K562 (cell line): Measurements from ENCODE around the gene ENTPD3. TPM values are rescaled to one million over a fixed set of nuclear protein-coding genes. Genes with fewer than 3 reads are reported as not detected.

Experiments
- KHSRP ChIP-seq: fragments of 450-650 bp; IDR thresholded peaks from 2 replicates; pipeline ENCODE4 v1.6.1; 2017
- REST ChIP-seq, 2 experiments: fragments of 450-650 bp; formaldehyde crosslinking in 1 of 2; IDR thresholded peaks; 2 replicates each; pipeline versions ENCODE4 v1.4.0 to v1.6.1; 2014 to 2020; ENCODE audit warnings: mild to moderate bottlenecking in 2 of 2, borderline replicate concordance in 1 of 2, low read depth in 1 of 2
- TAF9B ChIP-seq: fragments of 450-650 bp; IDR thresholded peaks from 2 replicates; pipeline ENCODE4 v1.6.1; 2018; ENCODE audit warnings: mild to moderate bottlenecking; ENCODE audit not compliant: partially characterized antibody
- TEAD1 ChIP-seq, 2 experiments: fragments of 450-650 bp in 1 of 2; sonication (generic) in 1 of 2; formaldehyde crosslinking; IDR thresholded peaks; 2 replicates each; pipeline versions ENCODE4 v1.4.0 to v1.8.0; 2020 to 2022; ENCODE audit warnings: mild to moderate bottlenecking in 2 of 2, missing genetic modification reagents in 1 of 2
- ZKSCAN8 ChIP-seq: fragments of 200-800 bp; sonication (Bioruptor generic); IDR thresholded peaks from 2 replicates; pipeline ENCODE4 v1.6.1; 2016; ENCODE audit warnings: missing genetic modification characterization, missing compliant biosample characterization
- polyA plus RNA-seq, 8 experiments: library from polyadenylated mRNA; depleted of rRNA in 4 of 8; stranded (reverse) in 5 of 8; unstranded in 3 of 8; fragments of >200 nt; fragmentation: Nextera tagmentation in 2 of 8; fragmentation: Illumina TruSeq in 1 of 8; extraction: Ambion mirVana in 2 of 8; extraction: Trizol in 1 of 8; gene quantifications; 2 replicates each; pipeline versions ENCODE4 v1.2.1 to v1.2.3, GENCODE V29; 2011 to 2014; ENCODE audit warnings: inconsistent platforms in 1 of 8, missing spikeins in 1 of 8
- total RNA-seq, 7 experiments: library from RNA; depleted of rRNA in 6 of 7; stranded (reverse); fragments of >200 nt in 6 of 7; fragmentation: Illumina TruSeq in 2 of 7; extraction: Trizol in 2 of 7; gene quantifications; 2 replicates each; pipeline versions ENCODE4 v1.2.1 to v1.2.3, GENCODE V29; 2011 to 2021; ENCODE audit warnings: low replicate concordance in 1 of 7

The ENTPD3 gene
- total and polyA plus RNA-seq, 9 of the 15 experiments (the other 6 are each of a cell fraction or from before 2014, with no cell fraction given): 0.23 to 2.1 (median 0.58) TPM

DNA sequence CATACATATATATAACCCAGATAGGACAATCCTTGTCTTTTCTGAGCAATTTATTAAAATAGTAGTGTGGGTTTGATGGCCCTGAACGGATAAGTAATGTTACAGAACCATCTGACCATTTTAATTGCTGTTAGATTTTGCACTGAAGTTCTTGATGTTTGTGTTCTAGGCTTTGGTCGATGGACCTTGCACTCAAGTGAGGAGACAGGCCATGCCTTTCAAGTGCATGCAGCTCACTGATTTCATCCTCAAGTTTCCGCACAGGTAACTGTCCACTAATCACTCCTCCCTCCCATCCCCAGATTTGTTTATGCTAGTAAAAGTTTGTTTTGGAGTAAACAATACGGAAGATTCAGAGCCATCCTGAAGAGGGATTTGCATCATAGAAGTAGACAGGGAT, 71.5 kb downstream of the ENTPD3 start (continued):
- TF ChIP-seq REST (IDR thresholded peaks at IDR 0.05; ENCODE audit: borderline replicate concordance) (no peak), REST (CRISPR knock-in tag; IDR thresholded peaks at IDR 0.05; ENCODE audit: low read depth) (no peak), TEAD1 (CRISPR knock-in tag; IDR thresholded peaks at IDR 0.05) (peak in 1 of 2 experiments; percentile 68; a peak in 2 of 4 replicates), KHSRP (0 out of 2 replicates have a peak, but pooled peaks have one; percentile 12), ZKSCAN8 (CRISPR knock-in tag) (no peak), TAF9B (peak; percentile 3)
